Stimulated activated CD4-positive, alpha-beta T cell treated with anti-CD3 and anti-CD28 coated beads, Interleukin-1b, Interleukin-23, amount 100 ng/mL, for 1 hour (primary cell): ENCODE data around the gene MAN2A1.
A peak's percentile ranks its signal among the peaks of the same experiment; 100 is the strongest.

Experiments used
- DNase-seq, 2 donors: peaks; one replicate each; pipeline ENCODE4 v3.0.0-alpha.2; 2020; ENCODE audit warnings: low read depth in 2 of 2

Gene MAN2A1

DNA sequence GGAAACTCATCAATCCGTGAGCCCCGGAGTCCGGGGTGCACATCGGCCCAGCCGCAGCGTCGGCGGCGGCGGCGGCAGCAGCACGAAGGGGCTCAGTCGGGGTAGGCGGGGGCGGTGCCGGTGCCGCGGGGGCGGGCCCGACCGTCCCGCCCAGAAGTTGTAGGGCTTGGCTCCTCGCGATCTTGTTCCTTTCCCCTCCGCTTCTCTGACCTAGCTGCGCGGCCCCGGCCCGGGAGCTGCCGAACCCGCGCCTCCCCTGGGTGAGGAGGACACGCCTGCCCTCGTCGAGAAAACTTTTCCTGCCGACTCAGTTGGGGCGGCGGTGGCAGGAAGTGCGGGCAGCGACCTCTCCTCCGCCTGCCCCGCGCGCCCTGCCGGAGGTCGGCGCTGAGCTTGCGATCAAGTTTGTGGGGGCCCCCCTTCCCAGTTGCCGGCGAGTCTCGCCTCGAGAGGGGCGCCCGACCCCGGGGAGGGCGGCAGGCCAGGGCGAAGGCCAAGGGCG, at the start of gene MAN2A1:
Gene MAN2A1, plus strand, starts transcription at position 188 of the 502 bp plus-strand sequence. CDS start 491 bp downstream, outside the sequence.
- DNase-seq, result peak; percentile 49 to 63

DNA sequence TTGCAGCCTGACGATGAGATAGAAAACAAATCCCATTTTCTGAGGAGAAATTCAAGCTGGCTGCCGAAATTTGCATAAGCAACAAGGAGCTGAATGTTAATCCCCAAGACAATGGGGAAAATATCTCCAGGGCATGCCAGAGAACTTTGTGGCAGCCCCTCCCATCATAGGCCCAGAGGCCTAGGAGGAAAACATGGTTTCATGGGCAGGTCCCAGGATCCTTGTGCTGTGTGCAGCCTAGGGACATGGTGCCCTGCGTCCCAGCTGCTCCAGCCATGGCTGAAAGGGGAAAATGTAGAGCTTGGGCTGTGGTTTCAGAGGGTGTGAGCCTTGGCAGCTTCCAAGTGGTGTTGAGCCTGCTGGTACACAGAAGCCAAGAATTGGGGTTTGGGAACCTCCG, 48.8 kb upstream of the MAN2A1 start:
- no peak for DNase-seq

DNA sequence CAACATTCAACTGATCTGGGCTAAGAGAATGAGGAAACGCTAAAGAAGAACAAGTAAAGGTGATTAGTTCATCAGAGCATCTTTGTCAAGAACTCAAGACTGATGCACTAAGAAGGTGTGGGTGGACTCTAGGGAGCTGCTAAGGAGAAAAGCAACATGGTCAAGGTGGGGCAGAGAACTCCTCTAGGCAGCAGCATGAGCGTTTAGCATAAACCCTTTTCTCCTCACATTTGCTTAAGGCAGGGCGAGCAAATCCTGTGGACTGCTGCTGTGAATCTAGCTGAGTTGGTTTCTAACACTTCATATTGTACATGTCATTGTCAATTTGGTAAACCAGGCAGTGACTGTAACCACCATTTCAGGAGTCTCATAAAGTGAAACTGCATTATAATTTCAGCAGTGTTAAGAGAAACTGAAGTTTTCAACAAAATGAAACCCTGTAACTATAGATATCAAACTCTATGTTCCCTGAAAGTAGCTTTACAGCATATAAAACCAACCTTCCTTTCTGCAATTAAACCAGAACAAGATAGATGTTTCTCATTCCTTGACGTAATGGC, 45.9 kb upstream of the MAN2A1 start:
- DNase-seq, result no peak

DNA sequence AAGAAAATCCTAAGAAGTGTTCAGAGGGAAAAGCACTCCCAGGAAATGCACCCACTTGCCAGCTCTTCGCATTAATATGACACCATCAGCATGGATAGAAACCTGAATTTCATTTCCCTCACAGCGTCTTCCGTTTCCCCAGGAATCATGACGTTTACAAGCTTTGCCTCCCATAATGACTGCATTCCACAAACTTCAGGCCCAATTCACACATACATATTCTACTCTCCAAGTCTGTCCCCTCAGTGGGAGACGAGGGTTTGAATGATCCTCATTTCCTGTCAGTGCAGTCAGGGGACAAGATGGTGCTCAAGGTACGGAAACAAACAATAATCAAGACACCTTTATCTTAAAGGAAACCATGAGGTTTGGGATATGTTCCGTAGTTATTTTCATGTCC, 44.9 kb upstream of the MAN2A1 start:
- no peak for DNase-seq

DNA sequence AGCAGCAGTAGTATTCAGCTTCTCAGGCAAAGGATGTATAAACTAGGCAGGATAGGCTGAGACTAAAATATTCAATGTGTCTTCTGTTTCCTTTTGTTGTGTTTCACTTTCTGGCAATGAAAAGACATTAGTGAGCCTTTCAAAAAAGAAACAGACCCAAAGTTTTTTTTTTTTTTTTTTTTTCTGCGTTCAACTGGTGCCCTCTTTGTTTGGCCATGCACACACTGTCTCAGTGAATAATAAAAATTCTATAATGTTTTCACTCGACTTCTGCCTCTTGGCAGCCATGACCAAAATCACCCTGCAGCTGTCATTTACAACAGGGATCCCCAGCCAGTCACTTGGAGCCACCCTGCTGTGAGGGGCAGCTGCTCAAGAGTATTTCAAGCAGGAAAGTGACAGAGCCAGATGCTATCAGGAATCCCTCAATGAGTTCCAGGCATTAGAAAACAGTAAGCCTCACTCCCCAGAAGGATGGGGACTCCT, 44.0 kb upstream of the MAN2A1 start:
- DNase-seq, result no peak

DNA sequence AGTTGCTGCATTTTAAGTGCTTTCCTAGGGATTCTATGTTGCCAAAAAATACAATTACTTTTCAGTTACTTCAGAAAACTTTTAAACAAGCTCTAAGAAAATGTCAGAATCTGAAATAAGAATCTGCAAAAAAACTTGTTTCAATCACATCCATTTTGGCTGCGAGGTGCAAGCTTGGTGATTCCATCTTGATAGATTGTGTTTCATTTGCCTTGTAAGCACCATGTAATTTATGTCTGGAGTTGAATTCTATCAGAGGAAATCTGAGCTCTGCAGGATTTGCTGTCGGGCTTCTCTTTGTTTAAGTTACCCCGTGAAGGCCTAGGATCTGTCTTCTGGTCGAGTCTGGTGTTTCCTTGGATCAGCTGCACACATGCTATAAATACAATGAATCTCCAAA, 40.4 kb upstream of the MAN2A1 start:
- DNase-seq, result no peak

DNA sequence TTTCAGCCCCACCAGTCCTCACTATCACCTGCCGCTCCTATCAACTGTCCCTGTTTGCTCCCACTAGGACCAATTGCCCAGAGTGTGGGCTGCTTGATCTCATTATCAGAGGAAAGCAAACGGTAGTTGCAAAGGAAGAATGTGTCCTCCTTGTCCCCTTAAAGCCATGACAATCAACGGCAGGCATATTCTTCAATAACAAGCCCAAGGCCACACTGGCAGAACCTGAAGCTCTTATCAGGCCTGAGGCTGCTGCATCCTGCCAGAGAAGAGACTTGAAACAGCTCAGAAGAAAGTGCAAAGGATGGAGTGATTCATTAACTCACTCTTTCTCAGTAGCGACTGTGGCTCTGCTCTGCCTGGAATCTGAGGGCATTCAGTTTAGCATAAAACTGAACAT, 39.2 kb upstream of the MAN2A1 start:
- no peak for DNase-seq

DNA sequence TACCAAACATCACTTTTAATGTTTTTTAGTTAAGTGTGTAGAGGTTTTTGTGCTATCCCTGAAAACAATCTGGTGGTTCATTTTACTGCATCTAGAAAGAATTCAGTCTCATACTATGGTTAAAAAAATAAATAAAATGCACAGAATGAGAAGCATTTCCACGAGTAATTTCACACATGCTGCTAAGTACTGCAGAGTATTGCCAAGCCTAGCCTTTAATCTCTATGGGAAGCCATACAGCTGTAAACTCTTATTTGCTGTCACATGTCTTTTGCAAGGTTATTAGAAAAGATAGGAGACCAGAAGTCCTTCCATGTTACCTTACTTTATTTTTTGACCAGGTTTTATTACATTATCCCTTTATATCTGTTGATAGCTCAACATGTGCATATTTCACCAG, 37.6 kb upstream of the MAN2A1 start:
- DNase-seq, result no peak

DNA sequence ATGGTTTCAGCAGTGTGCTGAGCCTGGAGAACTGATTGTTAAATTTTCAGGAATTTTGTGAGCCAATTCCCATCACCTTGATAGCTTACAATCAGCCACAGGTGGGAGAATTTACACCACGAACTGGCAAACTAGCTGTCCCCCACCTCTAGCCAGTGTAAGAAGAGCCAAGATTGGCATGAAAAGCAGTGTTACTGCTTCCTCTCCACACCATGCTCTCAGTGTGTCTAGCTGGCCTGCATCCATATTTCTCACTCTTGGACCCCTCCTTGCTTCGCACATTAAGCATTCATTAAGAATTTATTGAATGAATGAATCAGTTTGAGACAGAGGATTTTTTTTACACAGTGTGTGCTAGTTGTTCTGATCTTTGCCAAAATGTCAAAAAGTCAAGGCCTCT, 36.7 kb upstream of the MAN2A1 start:
- no peak for DNase-seq

DNA sequence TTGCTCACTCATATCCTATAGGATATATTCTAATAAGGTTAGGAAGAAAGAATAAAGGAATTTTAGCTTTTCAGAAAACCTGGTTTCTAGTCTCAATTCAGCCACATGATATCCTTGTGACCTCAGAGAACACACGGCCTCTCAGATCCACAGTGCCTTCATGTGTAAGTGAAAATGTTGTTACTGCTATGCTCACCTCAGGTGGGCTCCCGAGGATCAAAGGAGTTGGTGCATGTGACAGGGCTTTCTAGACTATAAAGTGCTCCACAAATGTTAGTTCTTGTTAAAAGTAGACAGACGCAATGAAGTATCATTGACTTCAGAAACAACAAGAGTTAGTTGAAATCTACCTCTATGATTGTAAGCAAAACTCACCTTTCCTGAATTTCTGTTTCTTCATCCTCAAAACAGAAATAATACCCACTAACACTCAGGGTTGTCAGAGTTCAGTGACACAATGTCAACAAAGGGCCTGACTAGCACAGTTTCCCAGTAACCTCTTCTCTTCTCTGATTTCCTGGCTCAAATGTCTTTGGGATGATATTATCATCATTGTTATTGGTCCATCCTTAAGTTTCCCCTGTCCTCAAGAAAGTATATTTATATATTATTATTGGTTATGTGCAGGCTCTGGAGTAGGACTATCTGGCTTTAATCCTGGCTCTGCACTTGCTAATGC, 36.0 kb upstream of the MAN2A1 start:
- no peak for DNase-seq

DNA sequence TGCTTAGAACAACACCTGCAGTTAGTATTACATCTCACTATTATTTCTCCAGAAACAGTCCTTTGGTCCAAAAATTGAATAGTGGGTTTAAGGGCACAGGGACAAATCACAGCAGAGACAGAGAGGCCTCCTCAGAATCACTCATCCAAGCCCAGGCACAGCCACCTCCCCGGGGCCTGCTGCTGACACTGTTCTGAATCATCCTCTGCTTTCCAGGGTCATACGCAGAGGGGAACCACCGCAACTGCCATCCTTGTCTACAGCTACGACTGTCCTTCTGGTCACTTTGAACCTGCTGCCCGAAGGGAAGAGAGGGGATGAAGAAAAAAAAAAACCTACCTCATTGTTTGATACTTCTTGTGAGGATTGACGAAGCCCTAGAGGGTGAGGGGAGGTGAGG, 35.3 kb upstream of the MAN2A1 start:
- no peak for DNase-seq

DNA sequence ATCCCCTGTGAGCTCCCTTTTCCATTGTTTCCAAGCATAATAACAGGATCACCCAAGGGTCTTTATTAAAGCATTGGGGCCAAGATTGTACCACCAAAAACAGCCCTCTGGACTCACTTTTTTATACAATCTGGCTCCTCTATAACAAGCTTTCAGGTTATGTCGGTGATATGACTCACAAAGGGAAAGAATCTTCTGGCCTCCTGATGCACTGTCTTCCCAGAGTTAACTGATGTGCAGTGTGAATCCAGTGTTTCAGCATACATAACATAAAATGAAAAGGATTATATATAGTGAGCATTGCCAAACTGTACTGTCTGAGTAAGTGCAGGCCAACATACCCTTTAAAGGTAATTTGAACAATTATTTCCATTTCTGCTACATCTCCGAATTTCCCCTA, 33.9 kb upstream of the MAN2A1 start:
- no peak for DNase-seq

DNA sequence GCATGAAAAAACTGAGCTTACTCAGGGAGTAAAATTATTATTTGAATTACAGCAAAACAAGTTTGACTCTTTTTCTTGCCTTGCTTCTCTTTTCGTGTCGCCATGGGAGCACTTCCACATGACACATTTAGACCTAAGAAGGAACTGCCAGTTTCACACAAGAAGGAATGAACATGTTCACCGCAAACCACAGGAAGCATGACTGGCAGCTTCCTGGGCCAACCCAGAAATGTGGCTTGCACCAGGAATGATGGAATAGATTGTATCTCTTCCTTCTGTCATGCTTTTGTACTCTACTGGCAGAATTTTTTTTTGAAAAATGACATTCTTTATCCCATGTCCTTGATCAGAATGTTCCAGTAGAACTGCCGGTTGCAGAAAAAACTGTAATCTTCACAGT, 32.9 kb upstream of the MAN2A1 start:
- no peak for DNase-seq

DNA sequence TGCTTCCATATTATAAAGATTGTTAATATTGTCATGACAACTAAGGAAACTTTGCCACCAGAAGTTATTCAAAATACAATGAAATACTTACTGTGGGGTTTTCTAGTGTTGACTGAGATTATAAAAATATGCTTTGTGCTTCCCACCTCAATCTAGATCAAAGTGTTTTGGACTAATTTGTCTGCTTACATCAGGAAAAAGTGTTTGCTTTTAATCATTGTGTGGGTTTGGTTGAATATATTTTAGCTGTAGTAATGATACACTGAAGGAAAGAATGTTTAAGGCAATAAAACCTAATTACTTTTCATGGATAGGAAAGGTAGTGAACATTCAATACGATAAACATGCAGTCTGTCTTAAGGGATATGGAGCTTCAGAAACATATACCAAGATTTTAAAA, 29.8 kb upstream of the MAN2A1 start:
- DNase-seq, result no peak

DNA sequence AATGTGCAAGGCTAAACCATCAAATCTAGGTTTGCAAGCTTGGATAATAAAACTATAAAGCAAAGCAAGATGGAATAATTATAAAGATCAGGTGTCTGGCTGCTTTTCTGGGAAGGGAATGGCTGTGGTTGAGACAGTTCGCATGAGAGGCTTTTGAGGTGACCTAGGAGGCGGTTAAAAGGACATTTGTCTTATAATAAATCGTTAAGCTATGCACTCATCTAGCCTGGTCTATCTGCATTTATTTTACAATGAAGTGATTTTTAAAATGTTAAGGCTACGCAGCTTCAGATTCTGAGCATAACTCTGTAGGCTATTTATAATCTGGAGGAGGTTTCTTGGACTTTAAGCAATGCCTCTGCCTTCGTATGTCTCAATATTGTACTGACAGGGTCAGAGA, 29.4 kb upstream of the MAN2A1 start:
- DNase-seq, result no peak

DNA sequence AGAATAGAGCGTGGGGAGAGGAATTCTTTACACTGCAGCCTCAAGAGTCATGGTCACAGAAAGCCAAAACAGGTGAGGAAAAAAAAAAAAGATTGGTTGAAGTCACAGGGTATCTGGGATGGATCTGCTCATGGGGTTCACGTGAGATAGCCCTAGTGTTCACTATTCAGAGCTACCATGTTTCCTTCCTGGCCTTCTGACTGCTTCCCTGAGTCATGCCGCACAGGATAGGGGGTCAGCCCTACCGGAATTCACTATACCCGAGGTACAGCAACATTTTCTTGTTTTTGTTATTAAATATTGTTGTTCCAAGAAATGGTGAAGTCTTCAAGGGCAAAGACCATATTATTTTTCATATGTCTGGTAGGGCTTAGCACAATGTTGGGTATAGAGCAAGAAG, 21.5 kb upstream of the MAN2A1 start:
- no peak for DNase-seq

DNA sequence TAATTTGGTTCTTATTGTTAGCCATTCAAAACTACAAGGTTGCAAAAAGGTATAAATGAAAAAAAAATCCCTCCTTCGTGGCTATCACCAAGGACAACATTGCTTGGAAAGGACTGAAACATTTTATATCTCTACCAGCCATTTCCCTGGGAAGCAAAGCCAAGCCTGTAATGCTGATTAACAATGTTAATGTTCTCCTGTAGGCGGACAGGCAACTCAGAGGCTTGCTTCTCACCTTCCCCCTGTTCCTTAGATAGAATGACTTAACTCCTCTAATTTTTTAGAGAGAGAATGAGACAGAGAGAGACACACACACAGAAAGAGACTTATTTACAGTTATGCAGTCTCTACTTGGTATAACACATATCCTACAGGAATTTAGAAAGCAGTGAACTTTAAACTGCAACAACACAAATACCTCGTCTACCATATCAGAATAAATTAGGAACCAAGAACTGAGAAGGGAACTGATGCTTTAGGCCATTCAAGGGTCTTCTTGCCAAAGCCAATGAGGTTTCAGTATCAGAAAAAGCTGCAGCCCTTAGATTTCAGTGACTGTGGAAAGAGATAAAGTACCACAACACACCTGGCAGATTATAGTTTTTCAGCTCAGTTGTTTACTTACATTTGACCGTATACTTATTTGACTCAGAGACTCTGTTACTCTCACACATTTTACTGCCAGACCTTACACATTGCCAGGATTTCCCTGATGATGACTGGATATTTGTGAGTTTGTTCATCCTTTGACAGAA, 20.9 kb upstream of the MAN2A1 start:
- no peak for DNase-seq

DNA sequence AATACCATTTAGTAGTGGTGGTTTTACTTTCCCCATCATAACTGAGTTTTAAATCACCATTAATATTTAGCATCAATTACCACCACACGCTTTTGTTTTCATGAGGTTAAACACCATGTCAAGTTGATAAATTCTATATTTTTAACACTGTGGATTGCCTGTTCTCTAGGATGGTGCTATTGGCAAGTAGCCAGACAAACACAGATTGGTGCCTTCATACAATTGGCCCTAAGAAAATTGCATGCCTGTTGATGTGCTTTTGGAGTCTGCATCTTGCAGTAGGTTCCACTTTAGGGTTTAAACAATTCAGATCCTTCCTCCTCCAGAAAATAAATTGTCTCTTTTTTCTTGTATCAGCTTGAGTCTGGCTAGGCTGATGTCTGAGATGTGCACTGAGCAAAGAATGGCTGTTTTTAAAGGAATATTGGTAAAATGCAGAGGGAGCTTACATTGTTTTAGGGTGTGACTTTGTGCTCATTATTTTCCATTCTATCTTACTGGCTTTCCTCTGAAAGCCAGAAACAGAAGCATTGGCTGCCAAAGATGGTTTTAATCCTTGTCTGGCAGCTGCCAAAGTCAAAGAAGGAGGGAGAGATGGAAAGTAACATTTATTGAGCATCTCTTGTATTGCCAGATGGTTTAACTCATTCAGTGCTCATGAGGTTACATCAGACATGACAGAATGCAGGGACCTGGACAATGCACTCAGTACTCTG, 19.6 kb upstream of the MAN2A1 start:
- no peak for DNase-seq

DNA sequence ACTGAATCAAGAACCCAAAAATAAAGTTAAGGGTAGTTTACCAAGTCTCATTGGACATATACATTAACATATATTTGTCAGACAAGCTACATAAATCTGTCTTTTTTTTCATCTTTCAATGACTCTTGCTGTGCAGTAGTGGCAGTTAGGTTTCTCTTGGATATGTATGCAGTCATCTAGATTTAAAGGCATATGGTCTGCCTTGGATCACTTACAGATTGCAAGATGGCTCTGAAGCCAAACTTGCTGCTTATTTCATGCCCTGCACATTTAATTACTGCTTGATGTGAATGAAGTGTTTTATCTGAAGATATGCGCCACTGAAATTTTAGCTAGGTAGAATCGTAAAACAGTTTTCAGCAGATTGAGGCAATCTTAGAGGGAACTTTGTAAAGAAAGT, 18.6 kb upstream of the MAN2A1 start:
- DNase-seq, result no peak

DNA sequence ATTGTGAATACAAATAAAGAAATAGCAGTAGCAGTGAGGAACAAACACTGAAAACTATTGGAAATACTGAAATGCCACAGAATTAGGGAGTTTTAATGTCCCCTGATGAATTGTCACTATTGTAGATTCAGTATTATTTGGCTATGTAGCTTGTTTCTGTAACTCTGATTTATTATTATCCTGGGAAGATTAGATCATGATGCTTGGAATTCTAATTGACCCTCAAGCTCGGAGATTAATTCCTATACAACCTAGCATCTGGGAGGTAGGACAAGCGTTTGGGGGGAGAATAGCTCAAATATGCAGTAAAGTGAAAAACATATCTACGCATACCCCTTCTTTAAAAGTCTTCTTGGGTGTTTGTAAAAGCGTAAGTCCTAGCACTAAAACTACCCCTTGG, 15.1 kb upstream of the MAN2A1 start:
- no peak for DNase-seq

DNA sequence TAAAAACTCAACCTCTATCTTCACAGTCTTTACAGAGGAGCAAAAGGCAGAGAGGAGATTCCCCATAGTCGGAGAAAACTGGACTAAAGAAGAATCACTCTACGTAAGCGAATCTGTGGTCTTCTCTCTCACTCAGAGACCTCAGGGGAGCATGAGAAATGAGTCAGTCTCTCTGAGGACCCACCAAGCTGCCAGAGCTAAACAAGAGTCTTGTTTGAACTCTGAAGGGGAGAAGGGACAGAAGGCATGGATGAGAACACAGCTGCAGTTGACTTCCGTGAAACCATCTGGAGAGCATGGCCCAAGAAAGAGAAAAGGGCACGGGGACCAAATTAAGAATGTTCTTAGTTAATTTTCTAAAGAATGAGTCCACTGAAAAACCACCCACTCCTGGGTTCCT, 12.8 kb upstream of the MAN2A1 start:
- DNase-seq, result no peak

DNA sequence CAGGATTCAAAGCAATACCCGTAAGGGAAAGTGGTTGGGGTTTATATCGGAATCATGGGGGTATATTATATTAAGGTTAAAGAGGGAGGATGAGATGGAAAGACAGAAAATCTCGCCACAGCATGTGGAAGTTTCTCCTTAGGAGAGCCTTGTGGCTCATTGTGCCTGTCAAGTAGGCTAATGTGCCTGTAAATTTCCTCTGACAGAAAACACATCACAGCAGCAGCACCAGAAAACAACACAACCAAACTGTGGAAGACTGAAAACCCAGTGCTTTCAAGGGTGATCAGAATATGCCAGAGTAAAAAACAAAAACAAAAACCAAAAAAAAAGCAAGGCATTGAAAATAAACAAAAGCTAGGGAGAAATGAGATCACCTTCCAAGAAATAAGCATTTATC, 11.3 kb upstream of the MAN2A1 start:
- DNase-seq, result no peak
